ENCODE data around the gene OPCML. TPM values are rescaled to one million over a fixed set of nuclear protein-coding genes. Genes with fewer than 3 reads are reported as not detected.

OPCML gene
- total RNA-seq, 3 donors from 2014 or later, result not detected

DNA sequence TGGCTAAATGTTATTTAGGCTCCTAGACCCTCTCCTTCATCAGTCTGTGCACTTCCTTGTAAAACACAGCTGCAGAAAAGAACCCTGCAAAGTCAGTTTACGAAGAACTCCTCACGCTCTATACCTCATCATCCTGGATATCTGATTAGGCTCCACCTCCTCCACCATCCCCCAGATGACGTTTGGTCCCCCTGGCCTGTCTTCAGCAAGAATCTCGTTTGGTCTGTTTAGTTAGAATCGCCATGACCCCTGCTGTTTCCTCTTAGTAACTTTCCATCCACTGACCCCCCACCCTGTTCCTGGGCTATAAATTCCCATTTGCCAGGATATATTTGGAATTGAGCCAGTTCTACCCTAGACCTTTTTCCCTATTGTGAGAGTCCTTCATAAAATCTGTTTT is 214.1 kb downstream of the OPCML start:
- ATAC-seq, result no peak
- Mint-ChIP-seq H3K9me3 (no peaks in the 10 kb centered on the region), H3K27me3 (ENCODE audit: low read depth) (no peaks in the 10 kb centered on the region), H3K4me3 (no peak overlapping the region), H3K4me1 (ENCODE audit: low read depth) (no peaks in the 10 kb centered on the region), H3K36me3 (ENCODE audit: insufficient read depth) (no peaks in the 10 kb centered on the region)
- DNase-seq, result no peak

- H3K4me3 Mint-ChIP-seq, result no peak overlapping the region
- H3K9me3 Mint-ChIP-seq, result no peaks in the 10 kb centered on the region
- H3K27me3 Mint-ChIP-seq (ENCODE audit: low read depth), result no peaks in the 10 kb centered on the region
- H3K4me1 Mint-ChIP-seq (ENCODE audit: low read depth), result no peaks in the 10 kb centered on the region
- ATAC-seq (no peak), DNase-seq (no peak)
- no peaks in the 10 kb centered on the region for H3K36me3 Mint-ChIP-seq (ENCODE audit: insufficient read depth)
Measured at GRCh38 chr11:133311230-133311629, 221.1 kb downstream of the OPCML start.

DNA sequence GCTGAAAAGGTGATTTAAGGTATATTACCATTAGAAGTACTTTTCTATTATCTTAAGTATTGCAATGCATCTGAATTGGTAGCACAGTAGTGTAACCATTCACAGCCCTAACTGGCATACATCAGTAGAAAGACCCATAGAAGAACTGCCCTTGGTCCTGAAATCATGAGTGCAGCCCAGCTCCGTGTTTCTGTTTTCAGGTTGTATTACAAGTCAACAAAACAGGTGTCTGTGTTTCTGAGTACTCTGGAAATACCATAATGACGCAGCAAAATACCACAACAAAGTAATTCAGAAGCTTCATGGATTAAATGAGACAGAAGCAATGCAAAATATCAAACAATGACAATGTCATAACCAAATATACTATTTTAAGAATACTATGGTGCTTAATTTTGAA is 226.3 kb downstream of the OPCML start:
- ATAC-seq (no peak), DNase-seq (no peak)
- Mint-ChIP-seq H3K9me3 (peaks cover 9% of the 10 kb centered on the region), H3K27me3 (ENCODE audit: low read depth) (no peaks in the 10 kb centered on the region), H3K4me3 (no peak overlapping the region), H3K4me1 (ENCODE audit: low read depth) (no peaks in the 10 kb centered on the region), H3K36me3 (ENCODE audit: insufficient read depth) (no peaks in the 10 kb centered on the region)

- H3K27me3 Mint-ChIP-seq (ENCODE audit: low read depth), result no peaks in the 10 kb centered on the region
Measured at GRCh38 chr11:133305208-133305956, 226.9 kb downstream of the OPCML start.

GRCh38 chr11:133303262-133303661 is 229.0 kb downstream of the OPCML start:
- no peak overlapping the region for H3K4me3 Mint-ChIP-seq
- DNase-seq (no peak), ATAC-seq (no peak)
- no peaks in the 10 kb centered on the region for H3K27me3 Mint-ChIP-seq (ENCODE audit: low read depth)
- no peaks in the 10 kb centered on the region for H3K36me3 Mint-ChIP-seq (ENCODE audit: insufficient read depth)
- peaks cover 9% of the 10 kb centered on the region for H3K9me3 Mint-ChIP-seq
- no peaks in the 10 kb centered on the region for H3K4me1 Mint-ChIP-seq (ENCODE audit: low read depth)

More at GRCh38 chr11:133305208-133305956, 226.9 kb downstream of the OPCML start:
- peaks cover 9% of the 10 kb centered on the region for H3K9me3 Mint-ChIP-seq
- no peak overlapping the region for H3K4me3 Mint-ChIP-seq
- no peak for ATAC-seq
- DNase-seq, result no peak
- H3K4me1 Mint-ChIP-seq (ENCODE audit: low read depth), result no peaks in the 10 kb centered on the region
- H3K36me3 Mint-ChIP-seq (ENCODE audit: insufficient read depth), result no peaks in the 10 kb centered on the region

DNA sequence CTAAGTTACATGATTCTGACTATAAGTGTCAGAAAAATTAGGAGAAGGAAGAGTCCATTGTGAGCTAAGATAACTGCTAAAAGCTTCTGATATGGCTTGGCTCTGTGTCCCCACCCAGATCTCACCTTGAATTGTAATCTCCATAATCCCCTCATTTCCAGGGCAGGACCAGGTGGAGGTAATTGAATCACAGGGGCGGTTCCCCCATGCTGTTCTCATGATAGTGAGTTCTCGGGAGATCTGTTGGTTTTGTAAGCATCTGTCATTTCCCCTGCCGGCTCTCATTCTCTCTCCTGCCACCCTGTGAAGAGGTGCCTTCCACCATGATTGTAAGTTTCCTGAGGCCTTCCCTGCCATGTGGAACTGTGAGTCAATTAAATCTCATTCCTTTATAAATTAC is 230.2 kb downstream of the OPCML start:
- DNase-seq, result no peak
- H3K27me3 Mint-ChIP-seq (ENCODE audit: low read depth), result no peaks in the 10 kb centered on the region
- peaks cover 9% of the 10 kb centered on the region for H3K9me3 Mint-ChIP-seq
- H3K36me3 Mint-ChIP-seq (ENCODE audit: insufficient read depth), result no peaks in the 10 kb centered on the region
- no peak overlapping the region for H3K4me3 Mint-ChIP-seq
- ATAC-seq, result no peak
- no peaks in the 10 kb centered on the region for H3K4me1 Mint-ChIP-seq (ENCODE audit: low read depth)

GRCh38 chr11:133300666-133301065 is 231.6 kb downstream of the OPCML start:
- ATAC-seq (no peak), DNase-seq (no peak)
- no peaks in the 10 kb centered on the region for H3K36me3 Mint-ChIP-seq (ENCODE audit: insufficient read depth)
- no peak overlapping the region for H3K4me3 Mint-ChIP-seq
- no peaks in the 10 kb centered on the region for H3K27me3 Mint-ChIP-seq (ENCODE audit: low read depth)
- H3K4me1 Mint-ChIP-seq (ENCODE audit: low read depth), result no peaks in the 10 kb centered on the region
- peaks cover 9% of the 10 kb centered on the region for H3K9me3 Mint-ChIP-seq

DNA sequence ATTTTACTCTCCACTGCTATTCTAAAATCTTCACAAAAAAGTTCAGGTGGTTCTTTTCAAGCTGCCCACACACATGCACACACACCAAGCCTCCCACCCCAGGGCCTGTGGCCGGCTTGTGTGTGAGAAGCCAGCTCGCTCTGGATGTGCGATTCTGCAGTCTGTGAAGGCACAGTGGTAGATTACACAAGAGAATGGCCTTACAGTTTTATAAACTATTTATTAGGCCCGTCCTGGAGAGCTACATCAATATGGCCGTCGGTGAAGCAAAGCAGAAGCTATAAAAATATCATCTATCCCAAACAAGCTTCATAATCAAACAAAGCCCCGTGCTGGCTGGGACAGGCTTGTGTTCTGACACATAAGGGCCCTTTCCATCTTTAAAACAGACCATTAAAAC is 240.5 kb downstream of the OPCML start:
- ATAC-seq (no peak), DNase-seq (no peak)
- no peaks in the 10 kb centered on the region for H3K36me3 Mint-ChIP-seq (ENCODE audit: insufficient read depth)
- H3K4me1 Mint-ChIP-seq (ENCODE audit: low read depth), result no peaks in the 10 kb centered on the region
- no peaks in the 10 kb centered on the region for H3K9me3 Mint-ChIP-seq
- no peaks in the 10 kb centered on the region for H3K27me3 Mint-ChIP-seq (ENCODE audit: low read depth)
- H3K4me3 Mint-ChIP-seq, result no peak overlapping the region

DNA sequence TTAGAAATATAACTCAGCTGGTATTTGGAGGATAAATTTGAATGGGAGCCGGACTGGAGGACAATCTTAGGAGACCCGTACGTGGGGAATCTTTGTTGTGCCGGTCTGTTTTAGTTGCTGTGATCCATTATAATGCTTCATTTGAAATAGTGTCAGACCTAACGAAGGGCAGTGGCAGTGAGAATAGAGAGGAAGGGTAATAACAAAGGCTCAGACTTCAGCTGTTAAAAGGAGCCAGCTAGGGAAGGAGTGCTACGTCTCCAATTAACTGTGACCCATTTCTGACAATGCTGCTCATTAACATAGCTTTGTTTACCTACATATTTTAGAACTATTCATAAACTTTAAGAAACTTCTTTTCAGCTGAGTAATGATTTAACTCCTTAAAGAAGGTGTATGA is 246.9 kb downstream of the OPCML start:
- Mint-ChIP-seq H3K27me3 (ENCODE audit: low read depth) (no peaks in the 10 kb centered on the region), H3K4me3 (no peak overlapping the region)
- DNase-seq, result no peak

GRCh38 chr11:133284156-133284555 is 248.1 kb downstream of the OPCML start:
- DNase-seq (no peak), ATAC-seq (no peak)
- Mint-ChIP-seq H3K4me1 (ENCODE audit: low read depth) (no peaks in the 10 kb centered on the region), H3K9me3 (no peaks in the 10 kb centered on the region), H3K36me3 (ENCODE audit: insufficient read depth) (no peaks in the 10 kb centered on the region), H3K4me3 (no peak overlapping the region), H3K27me3 (ENCODE audit: low read depth) (no peaks in the 10 kb centered on the region)

More for the DNA sequence above, 246.9 kb downstream of the OPCML start:
- Mint-ChIP-seq H3K9me3 (no peaks in the 10 kb centered on the region), H3K4me1 (ENCODE audit: low read depth) (no peaks in the 10 kb centered on the region), H3K36me3 (ENCODE audit: insufficient read depth) (no peaks in the 10 kb centered on the region)
- no peak for ATAC-seq

- Mint-ChIP-seq H3K9me3 (no peaks in the 10 kb centered on the region), H3K36me3 (ENCODE audit: insufficient read depth) (no peaks in the 10 kb centered on the region), H3K4me1 (ENCODE audit: low read depth) (no peaks in the 10 kb centered on the region), H3K4me3 (no peak overlapping the region), H3K27me3 (ENCODE audit: low read depth) (no peaks in the 10 kb centered on the region)
- DNase-seq, result no peak
- no peak for ATAC-seq
Measured at GRCh38 chr11:133277886-133278285, 254.4 kb downstream of the OPCML start.

- no peak for DNase-seq
- no peaks in the 10 kb centered on the region for H3K36me3 Mint-ChIP-seq (ENCODE audit: insufficient read depth)
- no peak for ATAC-seq
- peaks cover 4% of the 10 kb centered on the region for H3K27me3 Mint-ChIP-seq (ENCODE audit: low read depth)
- H3K4me3 Mint-ChIP-seq, result no peak overlapping the region
- no peaks in the 10 kb centered on the region for H3K4me1 Mint-ChIP-seq (ENCODE audit: low read depth)
- peaks cover 5% of the 10 kb centered on the region for H3K9me3 Mint-ChIP-seq
Measured at GRCh38 chr11:133271871-133272776, 260.2 kb downstream of the OPCML start.

DNA sequence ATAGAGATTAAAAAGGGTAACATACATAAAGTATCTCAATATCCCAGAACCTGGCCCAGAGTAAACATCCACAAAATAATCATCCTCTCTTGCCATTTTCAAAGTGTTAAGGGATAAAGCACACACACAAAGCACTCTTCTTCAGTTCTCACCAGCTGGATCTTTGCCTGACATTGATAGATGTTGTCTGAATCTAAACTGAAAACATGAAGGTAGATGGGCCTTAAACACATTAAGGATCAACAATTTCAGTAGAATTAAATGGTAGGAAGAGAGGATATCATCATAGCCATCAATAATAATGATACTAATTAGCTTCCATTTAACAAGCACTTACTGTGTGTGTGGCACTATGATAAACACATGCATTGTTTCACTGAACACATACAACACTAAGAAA is 261.1 kb downstream of the OPCML start:
- Mint-ChIP-seq H3K9me3 (peaks cover 5% of the 10 kb centered on the region), H3K4me3 (no peak overlapping the region), H3K27me3 (ENCODE audit: low read depth) (peaks cover 4% of the 10 kb centered on the region), H3K4me1 (ENCODE audit: low read depth) (no peaks in the 10 kb centered on the region), H3K36me3 (ENCODE audit: insufficient read depth) (no peaks in the 10 kb centered on the region)
- no peak for ATAC-seq
- DNase-seq, result no peak

DNA sequence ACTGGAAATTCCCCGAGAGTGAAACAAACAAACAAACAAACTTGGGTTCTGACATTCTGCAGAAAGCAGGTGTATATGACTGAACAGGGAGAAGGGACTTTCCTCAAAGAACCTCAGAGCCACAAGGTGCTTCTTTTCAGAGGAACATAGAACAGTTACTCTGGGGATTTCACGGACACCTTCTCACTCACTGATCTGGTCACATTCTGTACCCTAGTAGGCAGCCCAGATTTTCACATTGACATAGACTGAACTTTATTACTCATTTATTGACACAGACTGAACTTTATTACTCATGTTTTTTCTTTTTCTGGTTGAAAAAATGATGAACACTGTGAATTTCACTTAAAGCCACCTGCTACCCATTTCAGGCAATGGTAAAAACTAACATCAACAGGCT is 263.0 kb downstream of the OPCML start:
- no peaks in the 10 kb centered on the region for H3K4me1 Mint-ChIP-seq (ENCODE audit: low read depth)
- no peaks in the 10 kb centered on the region for H3K36me3 Mint-ChIP-seq (ENCODE audit: insufficient read depth)
- no peak overlapping the region for H3K4me3 Mint-ChIP-seq
- DNase-seq (no peak), ATAC-seq (no peak)
- peaks cover 4% of the 10 kb centered on the region for H3K27me3 Mint-ChIP-seq (ENCODE audit: low read depth)
- H3K9me3 Mint-ChIP-seq, result peaks cover 5% of the 10 kb centered on the region

GRCh38 chr11:133266986-133267385 is 265.3 kb downstream of the OPCML start:
- H3K4me1 Mint-ChIP-seq (ENCODE audit: low read depth), result no peaks in the 10 kb centered on the region
- peaks cover 5% of the 10 kb centered on the region for H3K9me3 Mint-ChIP-seq
- H3K27me3 Mint-ChIP-seq (ENCODE audit: low read depth), result peaks cover 4% of the 10 kb centered on the region
- H3K4me3 Mint-ChIP-seq, result no peak overlapping the region
- no peak for ATAC-seq
- H3K36me3 Mint-ChIP-seq (ENCODE audit: insufficient read depth), result no peaks in the 10 kb centered on the region
- DNase-seq, result no peak
